ENCODE measurements around the gene DENND1B.

- no peak for TF ChIP-seq CTCF (conservative IDR thresholded peaks at IDR 0.05)
- TF ChIP-seq EZH2 (IDR thresholded peaks at IDR 0.05; ENCODE audit: low read depth) = no peak
Measured at GRCh38 chr1:197680311-197680710, 95.0 kb downstream of the DENND1B start.
